VCaP (cell line): ENCODE results near the gene COMMD8.

ENCODE experiments used
- H3K27ac ChIP-seq: fragments of 450-650 bp; 2 replicates; pipeline ENCODE4 v1.5.1; 2017
- CTCF ChIP-seq: fragments of 450-650 bp; conservative IDR thresholded peaks from 2 replicates; pipeline ENCODE4 v1.5.1; 2017; ENCODE audit warnings: mild to moderate bottlenecking, moderate library complexity

COMMD8 gene

GRCh38 chr4:47451657-47452056 lies 11.8 kb downstream of the COMMD8 start:
- TF ChIP-seq CTCF = no peak
- H3K27ac ChIP-seq = no peak overlapping the region

GRCh38 chr4:47444031-47444430 lies 19.5 kb downstream of the COMMD8 start:
- TF ChIP-seq CTCF = no peak
- no peak overlapping the region for H3K27ac ChIP-seq

GRCh38 chr4:47442980-47443379 lies 20.5 kb downstream of the COMMD8 start:
- no peak for TF ChIP-seq CTCF
- no peak overlapping the region for H3K27ac ChIP-seq

- no peak overlapping the region for H3K27ac ChIP-seq
- no peak for TF ChIP-seq CTCF
These were observed 28.6 kb downstream of the COMMD8 start for GRCh38 chr4:47434931-47435330.

- TF ChIP-seq CTCF = no peak
- no peak overlapping the region for H3K27ac ChIP-seq
These were observed 30.8 kb downstream of the COMMD8 start for GRCh38 chr4:47432749-47433148.

GRCh38 chr4:47427935-47428334 lies 35.6 kb downstream of the COMMD8 start:
- H3K27ac ChIP-seq = no peak overlapping the region
- no peak for TF ChIP-seq CTCF

GRCh38 chr4:47425628-47426027 lies 37.9 kb downstream of the COMMD8 start:
- no peak overlapping the region for H3K27ac ChIP-seq
- TF ChIP-seq CTCF = no peak

GRCh38 chr4:47419296-47419695 lies 44.2 kb downstream of the COMMD8 start:
- no peak overlapping the region for H3K27ac ChIP-seq
- TF ChIP-seq CTCF = no peak
